ENCODE results near the gene HTD2.

- TF ChIP-seq POLR2A (IDR thresholded peaks at IDR 0.05) (no peak), CTCF (IDR thresholded peaks at IDR 0.05 in 8 of 11, conservative IDR thresholded peaks at IDR 0.05 in 3 of 11) (no peak)
Measured at GRCh38 chr3:58293516-58293915, 12.8 kb upstream of the HTD2 start.

Measured in spleen (tissue), 7 donors.